ENCODE data around the gene VKORC1L1.

DNA sequence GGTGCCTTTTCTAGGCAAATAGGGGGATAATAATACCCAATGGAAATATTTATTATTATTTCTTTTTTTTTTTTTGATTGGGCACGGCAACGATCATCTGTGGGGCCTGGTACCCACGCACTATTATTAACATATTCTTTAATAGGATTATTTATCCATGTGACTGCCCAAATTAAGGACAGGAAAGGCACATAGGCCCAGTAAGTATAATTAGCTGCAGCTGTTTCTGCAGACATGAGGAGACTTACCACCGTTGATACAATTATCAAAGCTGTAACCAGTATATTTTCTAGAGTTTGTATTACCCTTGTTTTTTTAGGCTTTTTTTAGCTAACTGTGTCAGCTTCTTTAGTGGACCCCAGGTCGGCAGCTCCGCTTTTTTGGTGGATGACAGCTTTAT is 134.4 kb downstream of the VKORC1L1 start:
- TF ChIP-seq EZH2 (optimal IDR thresholded peaks at IDR 0.05; ENCODE audit: low read depth, low read length) (no peak), EZH2phosphoT487 (IDR thresholded peaks at IDR 0.05; ENCODE audit: low read length) (no peak)
- TF ChIP-seq, protein P1, sequence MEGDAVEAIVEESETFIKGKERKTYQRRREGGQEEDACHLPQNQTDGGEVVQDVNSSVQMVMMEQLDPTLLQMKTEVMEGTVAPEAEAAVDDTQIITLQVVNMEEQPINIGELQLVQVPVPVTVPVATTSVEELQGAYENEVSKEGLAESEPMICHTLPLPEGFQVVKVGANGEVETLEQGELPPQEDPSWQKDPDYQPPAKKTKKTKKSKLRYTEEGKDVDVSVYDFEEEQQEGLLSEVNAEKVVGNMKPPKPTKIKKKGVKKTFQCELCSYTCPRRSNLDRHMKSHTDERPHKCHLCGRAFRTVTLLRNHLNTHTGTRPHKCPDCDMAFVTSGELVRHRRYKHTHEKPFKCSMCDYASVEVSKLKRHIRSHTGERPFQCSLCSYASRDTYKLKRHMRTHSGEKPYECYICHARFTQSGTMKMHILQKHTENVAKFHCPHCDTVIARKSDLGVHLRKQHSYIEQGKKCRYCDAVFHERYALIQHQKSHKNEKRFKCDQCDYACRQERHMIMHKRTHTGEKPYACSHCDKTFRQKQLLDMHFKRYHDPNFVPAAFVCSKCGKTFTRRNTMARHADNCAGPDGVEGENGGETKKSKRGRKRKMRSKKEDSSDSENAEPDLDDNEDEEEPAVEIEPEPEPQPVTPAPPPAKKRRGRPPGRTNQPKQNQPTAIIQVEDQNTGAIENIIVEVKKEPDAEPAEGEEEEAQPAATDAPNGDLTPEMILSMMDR (IDR thresholded peaks at IDR 0.05; ENCODE audit: low read length): no peak

All from MM.1S (cell line).